ENCODE results near the gene RAD54L.

- no peak for TF ChIP-seq CTCF (IDR thresholded peaks at IDR 0.05)
- TF ChIP-seq POLR2AphosphoS5 (IDR thresholded peaks at IDR 0.05) = no peak
Measured at GRCh38 chr1:46268578-46268977, 21.0 kb downstream of the RAD54L start.

All from esophagus muscularis mucosa (tissue), 3 donors.